GM13977 (cell line): ENCODE measurements around the gene ACBD5.
"Not testable (repeated sequence)": the region's sequence is repeated elsewhere in the genome, so short reads cannot be mapped to it uniquely, and the experiment has no call there.

ENCODE experiments used
- DNase-seq: peaks from one replicate; pipeline ENCODE4 v3.0.0; 2012; ENCODE audit warnings: low spot score
- in situ Hi-C: fragments of 300-500 bp; cut with MboI; formaldehyde crosslinking; loops from one replicate; pipeline ENCODE4 v1.12.0; 2022; ENCODE audit warnings: low sequenced_read_pairs, low pct_unique_long_range_greater_than_20kb, mixed read lengths, inconsistent platforms; ENCODE audit not compliant: unreplicated experiment
- TF ChIP-seq, protein P1 (sequence below): IDR thresholded peaks from 2 replicates; pipeline ENCODE4 v1.5.1; 2012; ENCODE audit warnings: mild to moderate bottlenecking, control low read depth; ENCODE audit not compliant: insufficient read depth; ENCODE audit errors: extremely low read depth, missing control alignments

Gene ACBD5, protein sequence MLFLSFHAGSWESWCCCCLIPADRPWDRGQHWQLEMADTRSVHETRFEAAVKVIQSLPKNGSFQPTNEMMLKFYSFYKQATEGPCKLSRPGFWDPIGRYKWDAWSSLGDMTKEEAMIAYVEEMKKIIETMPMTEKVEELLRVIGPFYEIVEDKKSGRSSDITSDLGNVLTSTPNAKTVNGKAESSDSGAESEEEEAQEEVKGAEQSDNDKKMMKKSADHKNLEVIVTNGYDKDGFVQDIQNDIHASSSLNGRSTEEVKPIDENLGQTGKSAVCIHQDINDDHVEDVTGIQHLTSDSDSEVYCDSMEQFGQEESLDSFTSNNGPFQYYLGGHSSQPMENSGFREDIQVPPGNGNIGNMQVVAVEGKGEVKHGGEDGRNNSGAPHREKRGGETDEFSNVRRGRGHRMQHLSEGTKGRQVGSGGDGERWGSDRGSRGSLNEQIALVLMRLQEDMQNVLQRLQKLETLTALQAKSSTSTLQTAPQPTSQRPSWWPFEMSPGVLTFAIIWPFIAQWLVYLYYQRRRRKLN

DNA sequence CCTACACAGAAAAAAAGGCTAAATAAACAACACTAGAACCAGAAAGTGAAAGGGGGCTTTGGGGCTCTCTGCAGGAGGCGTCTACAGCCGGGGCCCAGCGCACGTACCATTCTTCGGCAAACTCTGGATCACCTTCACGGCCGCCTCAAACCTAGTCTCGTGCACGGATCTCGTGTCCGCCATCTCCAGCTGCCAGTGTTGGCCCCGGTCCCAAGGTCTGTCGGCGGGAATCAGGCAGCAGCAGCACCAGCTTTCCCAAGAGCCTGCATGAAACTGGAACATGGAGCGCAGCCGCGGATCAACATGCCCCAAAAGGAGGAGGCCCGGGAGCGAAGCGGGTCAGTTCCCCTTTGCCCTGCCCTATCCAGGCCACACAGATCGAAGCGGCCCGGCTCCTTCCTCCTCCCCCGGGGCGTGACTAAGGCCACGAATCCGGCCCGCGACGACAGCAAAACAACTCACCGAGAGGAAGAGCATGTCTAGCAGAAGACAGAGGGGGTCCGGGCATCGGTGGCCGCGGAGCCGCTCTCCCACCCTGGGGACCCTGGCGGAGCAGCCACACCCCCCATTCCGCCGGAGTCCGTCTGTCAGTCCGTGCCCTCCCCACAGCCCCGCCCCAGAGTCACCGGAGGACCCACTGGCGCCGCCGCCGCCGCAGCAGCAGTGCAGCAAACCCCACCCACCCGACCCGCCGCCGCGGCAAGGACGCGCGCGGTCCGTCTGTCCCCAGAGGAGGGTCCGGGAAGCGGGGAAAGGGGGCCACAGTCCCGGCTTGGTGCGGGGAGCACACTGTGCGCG is at the start of gene ACBD5:
Gene ACBD5, minus strand, starts transcription at position 586 of the 798 bp plus-strand sequence. Its CDS starts 109 bp downstream, at position 477.
- in situ Hi-C loops = no loop called here
- TF ChIP-seq, protein P1, sequence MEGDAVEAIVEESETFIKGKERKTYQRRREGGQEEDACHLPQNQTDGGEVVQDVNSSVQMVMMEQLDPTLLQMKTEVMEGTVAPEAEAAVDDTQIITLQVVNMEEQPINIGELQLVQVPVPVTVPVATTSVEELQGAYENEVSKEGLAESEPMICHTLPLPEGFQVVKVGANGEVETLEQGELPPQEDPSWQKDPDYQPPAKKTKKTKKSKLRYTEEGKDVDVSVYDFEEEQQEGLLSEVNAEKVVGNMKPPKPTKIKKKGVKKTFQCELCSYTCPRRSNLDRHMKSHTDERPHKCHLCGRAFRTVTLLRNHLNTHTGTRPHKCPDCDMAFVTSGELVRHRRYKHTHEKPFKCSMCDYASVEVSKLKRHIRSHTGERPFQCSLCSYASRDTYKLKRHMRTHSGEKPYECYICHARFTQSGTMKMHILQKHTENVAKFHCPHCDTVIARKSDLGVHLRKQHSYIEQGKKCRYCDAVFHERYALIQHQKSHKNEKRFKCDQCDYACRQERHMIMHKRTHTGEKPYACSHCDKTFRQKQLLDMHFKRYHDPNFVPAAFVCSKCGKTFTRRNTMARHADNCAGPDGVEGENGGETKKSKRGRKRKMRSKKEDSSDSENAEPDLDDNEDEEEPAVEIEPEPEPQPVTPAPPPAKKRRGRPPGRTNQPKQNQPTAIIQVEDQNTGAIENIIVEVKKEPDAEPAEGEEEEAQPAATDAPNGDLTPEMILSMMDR = no peak
- DNase-seq = peak; percentile 74

DNA sequence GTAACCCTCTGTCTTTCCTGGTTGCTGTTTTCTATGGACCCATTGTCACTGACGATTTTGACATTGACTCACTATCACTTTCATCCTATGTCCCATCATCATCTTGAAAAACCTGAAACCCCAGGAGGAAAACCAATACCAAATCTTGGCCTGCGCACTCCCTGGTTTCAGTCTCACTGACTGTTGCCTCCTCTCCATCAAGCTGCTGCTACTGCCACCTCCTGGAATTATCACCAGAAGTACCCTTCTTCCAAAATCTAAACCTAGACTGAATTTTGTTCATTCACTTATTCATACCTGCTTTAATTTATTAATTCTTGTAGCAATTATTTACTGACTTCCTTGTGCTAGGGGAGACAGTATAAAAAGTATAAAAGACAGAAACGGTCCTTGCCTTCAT is 44.5 kb upstream of the ACBD5 start:
- TF ChIP-seq, protein P1 = peak; percentile 31
- DNase-seq = no peak
- in situ Hi-C loops = no loop called here

DNA sequence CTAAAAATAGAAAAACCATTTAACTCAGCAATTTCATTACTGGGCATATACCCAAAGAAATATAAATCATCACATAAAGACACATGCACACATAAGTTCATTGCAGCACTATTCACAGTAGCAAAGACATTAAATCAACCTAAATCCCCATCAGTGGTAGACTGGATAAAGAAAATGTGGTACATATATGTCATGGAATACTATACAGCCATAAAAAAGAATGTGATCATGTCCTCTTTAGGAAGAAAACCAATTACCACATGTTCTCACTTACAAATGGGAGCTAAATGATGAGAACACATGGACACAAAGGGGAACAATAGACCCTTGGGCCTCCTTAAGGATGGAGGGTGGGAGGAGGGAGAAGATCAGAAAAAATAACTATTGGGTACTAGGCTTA is 36.0 kb upstream of the ACBD5 start:
- in situ Hi-C loops = no loop called here

DNA sequence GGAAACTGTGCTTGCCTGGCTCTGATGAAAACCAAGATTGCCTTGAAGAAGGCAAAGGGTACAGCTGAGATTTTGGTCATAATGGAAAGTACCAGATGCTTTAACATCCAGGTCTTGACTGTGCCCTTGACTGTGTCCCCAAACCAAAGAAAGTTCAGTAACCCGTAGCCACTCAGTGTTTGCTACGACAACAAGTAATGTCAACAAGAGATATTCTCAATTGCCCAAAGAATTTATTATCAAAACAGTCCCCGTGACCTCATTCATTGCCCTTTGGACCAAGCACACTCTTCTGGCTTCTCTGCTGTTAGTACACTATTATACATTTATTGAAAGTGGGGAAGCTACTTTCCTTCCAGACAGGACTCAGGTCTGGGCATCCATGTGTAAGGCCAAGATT is 25.4 kb upstream of the ACBD5 start:
- in situ Hi-C loops, DNase-seq: not testable (repeated sequence)

More for the DNA sequence above, 36.0 kb upstream of the ACBD5 start:
- DNase-seq = no peak
- TF ChIP-seq, protein P1 = no peak

DNA sequence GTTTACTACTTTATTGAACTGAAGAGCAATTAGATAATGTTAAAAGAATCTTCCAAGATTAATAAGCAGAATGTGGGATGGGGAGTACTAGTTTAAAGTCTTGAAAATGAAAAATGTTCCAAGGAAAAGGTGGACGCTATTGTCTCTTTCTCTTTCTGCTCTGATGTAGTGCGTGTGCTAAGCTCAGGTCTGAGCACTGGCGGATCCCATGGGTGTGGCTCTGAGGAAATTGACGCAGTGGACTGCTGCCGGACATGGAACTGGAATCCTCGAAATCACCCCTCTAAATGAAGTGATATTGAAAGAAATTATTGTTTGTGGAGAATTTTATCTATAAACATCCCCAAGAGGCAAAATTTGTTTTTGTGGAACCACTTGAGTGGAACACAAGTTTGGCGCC is 22.2 kb upstream of the ACBD5 start:
- in situ Hi-C loops, DNase-seq: not testable (repeated sequence)

DNA sequence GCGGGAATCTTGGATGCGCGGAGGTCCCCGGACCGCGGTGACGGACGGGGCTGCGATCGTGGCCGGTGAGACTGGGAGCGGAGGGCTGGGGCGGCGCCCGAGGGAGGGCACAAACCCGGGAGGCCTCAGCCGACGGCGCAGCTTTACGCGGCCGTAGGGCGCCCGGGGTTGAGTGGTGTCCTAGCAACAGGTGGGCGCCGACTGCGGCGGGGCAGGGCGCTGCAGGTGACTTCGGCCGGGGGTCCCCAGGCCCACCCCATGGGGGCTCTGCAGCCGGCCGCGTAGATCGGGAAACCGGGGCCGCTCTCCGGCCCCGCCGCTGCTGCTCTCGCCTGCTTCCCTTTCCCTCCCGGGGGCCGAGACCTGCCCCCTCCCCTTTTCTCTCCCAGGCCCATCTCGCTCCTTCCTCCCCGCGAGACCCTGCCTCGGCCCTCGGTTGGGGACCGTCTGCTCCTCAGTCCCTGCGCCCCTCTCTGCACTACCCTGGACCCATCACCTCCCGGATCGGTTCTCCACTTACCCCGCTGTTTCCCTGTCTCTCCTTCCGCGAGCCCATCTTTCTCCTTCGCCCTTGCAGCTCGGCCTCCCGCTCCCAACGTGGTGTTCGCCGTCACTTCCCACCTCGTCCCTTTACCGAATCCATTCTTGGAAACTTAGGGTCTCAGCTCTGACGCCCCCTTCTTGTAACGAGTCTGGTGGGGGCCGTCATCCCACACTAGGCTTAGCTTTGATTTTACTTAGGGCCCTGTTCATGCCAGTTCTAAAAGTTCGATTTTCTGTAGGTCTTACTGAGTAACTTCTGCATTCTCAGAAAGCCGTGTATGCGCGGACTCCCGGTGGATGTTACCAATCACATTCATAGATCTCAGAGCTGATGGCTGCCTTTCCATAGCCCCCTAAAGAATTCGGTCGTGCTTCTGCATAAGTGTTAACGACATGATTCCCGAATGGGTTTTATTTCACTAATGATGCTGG is 18.5 kb upstream of the ACBD5 start:
- in situ Hi-C loops = no loop called here
- peak; percentile 46 for DNase-seq

DNA sequence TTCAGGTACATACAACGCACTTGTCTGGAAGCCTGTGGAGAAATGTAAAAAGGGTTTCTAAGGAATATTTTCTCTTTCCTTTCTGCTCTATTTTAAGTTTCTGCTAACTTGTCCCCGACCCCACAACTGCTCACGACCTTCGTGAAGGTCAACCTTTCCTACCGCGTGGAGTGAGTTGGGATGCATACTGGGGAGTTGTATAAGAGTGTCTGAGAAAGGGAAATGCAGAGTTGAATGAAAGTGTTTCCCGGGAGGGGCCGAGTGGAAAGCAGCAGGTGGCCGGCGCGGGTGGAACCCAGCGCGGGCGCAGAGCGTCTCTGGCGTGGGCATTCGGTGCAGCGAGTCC is 17.9 kb upstream of the ACBD5 start:
- DNase-seq = no peak
- TF ChIP-seq, protein P1 = no peak
- in situ Hi-C loops = no loop called here

More for the DNA sequence above, 18.5 kb upstream of the ACBD5 start:
- TF ChIP-seq, protein P1 = no peak
